ES-I3 (cell line): Measurements from ENCODE around the gene YJEFN3.

Experiments used
- H3K36me3 ChIP-seq: 2 replicates; pipeline ENCODE4 v1.6.1; 2013; ENCODE audit warnings: mild to moderate bottlenecking, low read length, control low read depth, moderate library complexity; ENCODE audit not compliant: insufficient read depth
- H3K4me1 ChIP-seq: 2 replicates; pipeline ENCODE4 v1.6.1; 2013; ENCODE audit warnings: mild to moderate bottlenecking, control low read depth, low read length; ENCODE audit not compliant: insufficient read depth
- H3K9ac ChIP-seq: 2 replicates; pipeline ENCODE4 v1.6.1; 2013; ENCODE audit warnings: low read depth, mild to moderate bottlenecking, low read length, moderate library complexity
- H3K9me3 ChIP-seq: 2 replicates; pipeline ENCODE4 v1.6.1; 2013; ENCODE audit warnings: mild to moderate bottlenecking, low read length, moderate library complexity; ENCODE audit not compliant: control insufficient read depth, insufficient read depth

Gene YJEFN3

GRCh38 chr19:19524053-19524452, 4.7 kb upstream of the YJEFN3 start:
- Histone ChIP-seq H3K9me3 (no peaks in the 10 kb centered on the region), H3K36me3 (no peaks in the 10 kb centered on the region; the same call in none of the 2 replicates), H3K9ac (no peak overlapping the region), H3K4me1 (peaks cover 3% of the 10 kb centered on the region; the same call in 1 of the 2 replicates)

- no peak overlapping the region for H3K9ac ChIP-seq
- H3K4me1 ChIP-seq: peaks cover 16% of the 10 kb centered on the region; the same call in 1 of the 2 replicates
- no peaks in the 10 kb centered on the region for H3K9me3 ChIP-seq
- H3K36me3 ChIP-seq: no peaks in the 10 kb centered on the region; the same call in 1 of the 2 replicates
Measured at GRCh38 chr19:19525611-19526380, 2.9 kb upstream of the YJEFN3 start.

GRCh38 chr19:19526581-19527370, 1.9 kb upstream of the YJEFN3 start:
- H3K36me3 ChIP-seq: no peaks in the 10 kb centered on the region
- no peak overlapping the region for H3K9ac ChIP-seq
- peaks cover 18% of the 10 kb centered on the region; the same call in 1 of the 2 replicates for H3K4me1 ChIP-seq
- H3K9me3 ChIP-seq: no peaks in the 10 kb centered on the region

GRCh38 chr19:19527371-19527656, 1.4 kb upstream of the YJEFN3 start:
- Histone ChIP-seq H3K36me3 (no peaks in the 10 kb centered on the region), H3K9me3 (no peaks in the 10 kb centered on the region), H3K9ac (no peak overlapping the region), H3K4me1 (peaks cover 18% of the 10 kb centered on the region; the same call in 1 of the 2 replicates)

- H3K9ac ChIP-seq: no peak overlapping the region
- no peaks in the 10 kb centered on the region for H3K36me3 ChIP-seq
Measured at GRCh38 chr19:19527674-19528625, 761 bp upstream of the YJEFN3 start.

GRCh38 chr19:19529783-19530422, 1.2 kb downstream of the YJEFN3 start:
- Histone ChIP-seq H3K4me1 (peaks cover 18% of the 10 kb centered on the region; the same call in 1 of the 2 replicates), H3K9ac (no peak overlapping the region), H3K9me3 (no peaks in the 10 kb centered on the region), H3K36me3 (no peaks in the 10 kb centered on the region)

More at GRCh38 chr19:19527674-19528625, 761 bp upstream of the YJEFN3 start:
- Histone ChIP-seq H3K4me1 (peaks cover 18% of the 10 kb centered on the region; the same call in 1 of the 2 replicates), H3K9me3 (no peaks in the 10 kb centered on the region)

- H3K9ac ChIP-seq: no peak overlapping the region
- H3K9me3 ChIP-seq: no peaks in the 10 kb centered on the region
- no peaks in the 10 kb centered on the region for H3K36me3 ChIP-seq
- H3K4me1 ChIP-seq: peaks cover 18% of the 10 kb centered on the region; the same call in 1 of the 2 replicates
Measured at GRCh38 chr19:19530423-19530804, 1.7 kb downstream of the YJEFN3 start.

GRCh38 chr19:19530889-19531288, 2.2 kb downstream of the YJEFN3 start:
- peaks cover 18% of the 10 kb centered on the region; the same call in 1 of the 2 replicates for H3K4me1 ChIP-seq

GRCh38 chr19:19531951-19532805, 3.5 kb downstream of the YJEFN3 start:
- no peak overlapping the region for H3K9ac ChIP-seq
- peaks cover 15% of the 10 kb centered on the region; the same call in 1 of the 2 replicates for H3K4me1 ChIP-seq
- no peaks in the 10 kb centered on the region for H3K36me3 ChIP-seq
- no peaks in the 10 kb centered on the region for H3K9me3 ChIP-seq

More at GRCh38 chr19:19530889-19531288, 2.2 kb downstream of the YJEFN3 start:
- Histone ChIP-seq H3K9me3 (no peaks in the 10 kb centered on the region), H3K36me3 (no peaks in the 10 kb centered on the region), H3K9ac (no peak overlapping the region)

GRCh38 chr19:19532806-19533701, 4.3 kb downstream of the YJEFN3 start:
- Histone ChIP-seq H3K9ac (no peak overlapping the region), H3K4me1 (peaks cover 15% of the 10 kb centered on the region; the same call in 1 of the 2 replicates), H3K9me3 (no peaks in the 10 kb centered on the region), H3K36me3 (no peaks in the 10 kb centered on the region)

- H3K9me3 ChIP-seq: no peaks in the 10 kb centered on the region
- H3K9ac ChIP-seq: no peak overlapping the region
- H3K4me1 ChIP-seq: peaks cover 15% of the 10 kb centered on the region; the same call in 1 of the 2 replicates
- H3K36me3 ChIP-seq: no peaks in the 10 kb centered on the region
Measured at GRCh38 chr19:19533841-19534240, 5.1 kb downstream of the YJEFN3 start.

- Histone ChIP-seq H3K36me3 (no peaks in the 10 kb centered on the region), H3K9ac (no peak overlapping the region), H3K4me1 (peaks cover 11% of the 10 kb centered on the region; the same call in 1 of the 2 replicates), H3K9me3 (no peaks in the 10 kb centered on the region)
Measured at GRCh38 chr19:19534556-19535265, 6.0 kb downstream of the YJEFN3 start.
